Measurements from ENCODE around the gene RLF.

The RLF gene

GRCh38 chr1:40151457-40152079, 9.6 kb upstream of the RLF start:
- no peak overlapping the region for H3K27ac ChIP-seq
- TF ChIP-seq CTCF (conservative IDR thresholded peaks at IDR 0.05) = no peak
- TF ChIP-seq ZFX (IDR thresholded peaks at IDR 0.05) = no peak

GRCh38 chr1:40153073-40153770, 8.0 kb upstream of the RLF start:
- H3K27ac ChIP-seq = no peak overlapping the region
- TF ChIP-seq CTCF (conservative IDR thresholded peaks at IDR 0.05) = peak; percentile 90
- TF ChIP-seq ZFX (IDR thresholded peaks at IDR 0.05) = no peak

- no peak overlapping the region for H3K27ac ChIP-seq
- TF ChIP-seq ZFX (IDR thresholded peaks at IDR 0.05) (no peak), CTCF (conservative IDR thresholded peaks at IDR 0.05) (no peak)
Observed at GRCh38 chr1:40155135-40155534, 6.1 kb upstream of the RLF start.

- TF ChIP-seq ZFX (IDR thresholded peaks at IDR 0.05) (no peak), CTCF (conservative IDR thresholded peaks at IDR 0.05) (no peak)
- no peak overlapping the region for H3K27ac ChIP-seq
Observed at GRCh38 chr1:40155910-40156309, 5.3 kb upstream of the RLF start.

GRCh38 chr1:40160806-40161124, 422 bp upstream of the RLF start:
- H3K27ac ChIP-seq = peak overlapping the region; percentile 89
- TF ChIP-seq CTCF (conservative IDR thresholded peaks at IDR 0.05) (no peak), ZFX (IDR thresholded peaks at IDR 0.05) (no peak)

GRCh38 chr1:40161888-40162397, 756 bp downstream of the RLF start:
- peak; percentile 27 for TF ChIP-seq CTCF (conservative IDR thresholded peaks at IDR 0.05)
- TF ChIP-seq ZFX (IDR thresholded peaks at IDR 0.05) = no peak; the same call in 1 of the 2 replicates
- H3K27ac ChIP-seq = peak overlapping the region; percentile 89

GRCh38 chr1:40162753-40163441, 1.7 kb downstream of the RLF start:
- TF ChIP-seq CTCF (conservative IDR thresholded peaks at IDR 0.05) = no peak
- no peak for TF ChIP-seq ZFX (IDR thresholded peaks at IDR 0.05)
- no peak overlapping the region for H3K27ac ChIP-seq

Measured in C4-2B (cell line).